Stimulated activated naive CD4-positive, alpha-beta T cell treated with Interleukin-2 at 50 U/mL for 16 hours (primary cell): ENCODE results near the gene CPNE2.

Experiments used
- DNase-seq: peaks from one replicate; lab custom pipeline; 2025; lab: John Stamatoyannopoulos, UW

The CPNE2 gene

DNA sequence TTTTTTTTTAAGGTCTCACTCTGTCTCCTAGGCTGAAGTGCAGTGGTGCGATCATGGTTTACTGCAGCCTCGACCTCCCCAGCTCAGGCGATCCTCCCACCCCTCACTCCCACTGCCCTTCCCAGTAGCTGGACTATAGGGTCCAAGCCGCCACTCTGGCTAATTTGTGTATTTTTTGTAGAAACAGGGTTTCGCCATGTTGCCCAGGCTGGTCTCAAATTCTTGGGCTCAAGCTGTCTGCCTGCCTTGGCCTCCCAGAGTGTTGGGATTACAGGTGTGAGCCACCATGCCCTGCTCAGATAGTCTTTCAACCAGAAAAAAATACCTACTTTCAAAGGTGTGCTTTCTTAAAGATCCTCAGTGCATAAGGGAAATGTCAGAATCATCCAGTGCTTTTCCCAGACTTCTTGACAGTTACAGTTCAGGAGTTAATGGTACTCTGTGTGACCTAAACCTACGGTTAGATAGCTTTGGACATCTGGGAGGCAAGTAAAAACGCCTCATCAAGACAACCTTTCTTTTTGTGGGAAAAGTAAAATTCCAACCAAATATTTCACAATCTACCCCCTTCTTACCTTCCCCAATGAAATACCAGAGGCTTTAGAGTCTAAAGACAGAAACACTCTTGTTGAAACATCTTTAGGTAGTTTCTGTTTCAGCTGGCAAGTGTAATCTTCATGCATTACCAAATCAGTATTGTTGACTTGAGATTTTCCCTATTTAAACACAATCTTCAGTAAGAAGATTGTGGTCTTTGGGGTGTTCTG lies 100.5 kb downstream of the CPNE2 start:
- DNase-seq = no peak

DNA sequence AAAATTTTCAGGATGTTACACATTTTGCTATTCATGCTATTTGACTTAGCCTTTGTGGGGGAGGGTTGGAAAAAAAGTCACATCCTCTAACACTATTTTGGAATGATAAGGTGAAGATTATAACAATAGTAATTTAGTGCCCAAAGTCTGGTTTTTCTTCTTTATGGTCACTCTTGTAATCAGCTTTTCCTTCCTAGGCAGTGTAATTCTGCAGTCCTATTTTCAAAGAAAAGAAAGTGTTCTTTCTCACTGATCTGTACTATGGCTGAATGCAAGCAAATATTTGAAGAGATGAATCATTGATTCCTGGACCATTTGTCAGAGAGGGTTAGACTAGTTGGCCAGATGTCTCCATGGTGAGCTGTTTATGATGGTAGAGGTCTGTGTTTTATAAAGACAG lies 102.1 kb downstream of the CPNE2 start:
- no peak for DNase-seq

DNA sequence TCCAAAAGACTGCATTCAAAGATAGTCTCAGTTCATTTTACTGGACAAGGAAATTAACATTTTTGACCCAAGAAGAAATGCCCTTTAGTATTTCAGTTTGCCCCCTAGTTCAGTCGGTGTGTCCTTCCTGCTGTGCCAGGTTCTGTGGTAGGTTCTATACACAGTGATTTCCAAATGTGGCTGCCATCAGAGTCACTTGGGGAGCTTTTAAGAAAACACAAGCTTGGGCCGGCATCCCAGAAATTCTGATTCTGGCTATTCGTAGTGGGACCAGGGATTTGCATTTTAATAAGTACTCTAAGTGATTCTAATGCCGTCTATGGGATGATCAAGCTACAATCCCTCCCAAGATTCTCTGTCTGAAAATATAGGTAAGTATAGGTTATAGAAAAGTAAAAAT lies 103.9 kb downstream of the CPNE2 start:
- DNase-seq = no peak

DNA sequence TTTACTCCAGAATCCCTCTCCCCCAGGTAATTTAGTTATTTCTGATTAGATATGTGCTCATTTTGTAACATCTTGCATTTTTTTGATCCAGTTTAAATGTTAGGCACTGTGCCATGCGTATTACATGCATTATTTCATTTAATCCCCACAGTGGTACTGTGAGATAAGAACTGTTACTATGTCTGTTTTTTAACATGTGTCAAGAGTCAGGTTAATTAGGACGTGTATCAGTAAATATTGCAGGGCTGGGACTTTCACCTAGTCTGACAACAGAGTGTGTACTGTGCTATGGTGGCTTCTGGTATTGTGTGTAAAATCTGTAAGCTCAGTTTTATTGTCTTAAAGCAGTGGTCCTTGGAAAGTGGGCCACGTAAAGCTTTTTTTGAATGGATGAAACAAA lies 104.4 kb downstream of the CPNE2 start:
- no peak for DNase-seq
